Thyroid gland (tissue), 4 donors: Measurements from ENCODE around the gene TRIM50.

ENCODE experiments used
- CTCF ChIP-seq, 6 experiments: fragments of 200-600 bp in 3 of 6; fragments of 450-650 bp in 3 of 6; sonication (generic) in 3 of 6; IDR thresholded peaks; one replicate each; pipeline ENCODE4 v1.5.1; 2016 to 2019; ENCODE audit warnings: antibody characterized with exemption in 6 of 6, mild to moderate bottlenecking in 2 of 6, inconsistent platforms in 1 of 6, moderate library complexity in 1 of 6
- POLR2A ChIP-seq, 2 donors: fragments of 450-650 bp; IDR thresholded peaks; one replicate each; pipeline ENCODE4 v1.6.1; 2017; ENCODE audit warnings: antibody characterized with exemption in 2 of 2, mild to moderate bottlenecking in 2 of 2, moderate library complexity in 1 of 2

GRCh38 chr7:73345951-73346350 lies 18.1 kb upstream of the TRIM50 start:
- TF ChIP-seq CTCF (IDR thresholded peaks at IDR 0.05) (no peak), POLR2A (IDR thresholded peaks at IDR 0.05) (no peak)
